ENCODE results near the gene EIF5A2.

Gene EIF5A2

DNA sequence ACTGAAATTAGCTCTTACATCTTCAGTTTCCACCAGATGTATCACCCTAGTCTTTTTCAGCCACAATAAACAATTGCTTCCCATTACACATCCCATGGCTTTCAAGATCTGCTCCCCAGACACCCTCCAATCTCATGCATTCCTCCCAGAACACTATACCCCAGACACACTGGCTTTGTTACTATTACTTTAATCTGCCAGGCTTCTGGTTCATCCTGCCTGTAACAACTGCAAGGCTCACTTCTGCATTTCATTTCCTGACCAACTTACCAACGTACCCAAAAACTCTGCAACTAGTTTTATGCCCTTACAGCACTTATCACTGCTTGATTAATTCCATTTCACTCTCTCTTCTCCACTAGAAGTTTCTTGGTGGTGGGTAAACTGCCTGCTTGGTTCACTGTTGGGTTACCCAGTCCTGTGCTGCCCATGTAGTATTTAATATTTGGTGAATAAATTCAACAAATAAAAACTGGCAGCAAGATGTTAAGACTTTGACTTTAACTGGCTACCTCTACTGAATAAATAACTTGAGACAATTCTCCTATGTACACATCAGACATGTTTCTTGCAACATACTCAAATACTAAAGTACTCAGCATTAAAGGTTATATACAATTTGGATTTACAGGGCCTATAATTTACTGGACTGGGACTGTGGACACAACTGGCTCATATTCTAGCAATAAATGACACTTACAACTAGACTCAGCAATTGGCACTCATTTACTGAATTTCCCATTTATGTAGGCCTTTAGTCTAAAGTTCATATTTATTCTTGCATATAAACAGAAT is 41.1 kb downstream of the EIF5A2 start:
- Histone ChIP-seq H3K27me3 (ENCODE audit: insufficient read depth, low read length, poor library complexity) (no peaks in the 10 kb centered on the region), H4K20me1 (ENCODE audit: insufficient read depth, low read length) (peaks cover 24% of the 10 kb centered on the region), H3K4me2 (ENCODE audit: insufficient read depth, low read length) (peak overlapping the region; percentile 75; the same call in 1 of the 2 replicates), H3K36me3 (ENCODE audit: insufficient read depth, low read length) (peaks cover 40% of the 10 kb centered on the region), H2AFZ (ENCODE audit: low read depth, low read length) (no peak overlapping the region), H3K4me1 (ENCODE audit: insufficient read depth, low read length) (peaks cover 32% of the 10 kb centered on the region), H3K9ac (ENCODE audit: low read depth, low read length) (no peak overlapping the region), H3K27ac (ENCODE audit: low read length) (no peak overlapping the region), H3K79me2 (ENCODE audit: insufficient read depth, low read length) (peaks cover 29% of the 10 kb centered on the region), H3K9me3 (ENCODE audit: insufficient read depth, low read length, severe bottlenecking) (no peaks in the 10 kb centered on the region), H3K4me3 (ENCODE audit: low read depth in 1 of 2, low read length in 2 of 2) (peak overlapping the region; percentile 75 to 77; a peak in 2 of 4 replicates)
- no peak for ATAC-seq (ENCODE audit: insufficient read depth, low read depth)
- TF ChIP-seq EZH2 (IDR thresholded peaks at IDR 0.05; ENCODE audit: borderline replicate concordance, low read depth, low read length, severe bottlenecking) (no peak), CTCF (IDR thresholded peaks at IDR 0.05; ENCODE audit: borderline replicate concordance, extremely low read depth, low read length, poor library complexity, severe bottlenecking) (no peak)
- no peak for DNase-seq

DNA sequence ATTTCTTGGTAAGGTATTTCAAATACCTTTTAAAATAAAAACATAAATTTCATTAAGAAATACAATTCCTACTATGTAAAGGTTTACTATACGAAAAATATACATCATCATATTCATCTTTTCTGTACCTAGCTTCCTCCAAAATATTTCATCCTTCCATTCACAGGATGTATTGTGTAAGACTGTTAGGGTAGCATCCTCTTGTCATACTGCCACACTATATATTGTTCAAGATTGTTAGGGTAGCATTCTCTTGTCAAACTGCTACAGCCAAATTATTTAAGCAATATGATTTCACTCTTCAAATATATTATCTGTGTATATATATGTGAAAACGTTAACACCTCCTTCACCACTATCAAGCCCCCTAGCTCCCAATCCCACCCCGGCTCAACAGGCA is 41.9 kb downstream of the EIF5A2 start:
- TF ChIP-seq EZH2 (IDR thresholded peaks at IDR 0.05; ENCODE audit: borderline replicate concordance, low read depth, low read length, severe bottlenecking) = no peak
- no peak for TF ChIP-seq CTCF (IDR thresholded peaks at IDR 0.05; ENCODE audit: borderline replicate concordance, extremely low read depth, low read length, poor library complexity, severe bottlenecking)
- H3K27me3 ChIP-seq (ENCODE audit: insufficient read depth, low read length, poor library complexity) = no peaks in the 10 kb centered on the region
- H3K27ac ChIP-seq (ENCODE audit: low read length) = no peak overlapping the region
- peaks cover 40% of the 10 kb centered on the region for H3K36me3 ChIP-seq (ENCODE audit: insufficient read depth, low read length)
- no peaks in the 10 kb centered on the region for H3K9me3 ChIP-seq (ENCODE audit: insufficient read depth, low read length, severe bottlenecking)
- no peak for ATAC-seq (ENCODE audit: insufficient read depth, low read depth)
- H3K4me3 ChIP-seq (ENCODE audit: low read depth in 1 of 2, low read length in 2 of 2) = no peak overlapping the region
- no peak overlapping the region for H3K4me2 ChIP-seq (ENCODE audit: insufficient read depth, low read length)
- peaks cover 24% of the 10 kb centered on the region for H4K20me1 ChIP-seq (ENCODE audit: insufficient read depth, low read length)
- H2AFZ ChIP-seq (ENCODE audit: low read depth, low read length) = no peak overlapping the region
- no peak for DNase-seq
- H3K79me2 ChIP-seq (ENCODE audit: insufficient read depth, low read length) = peaks cover 29% of the 10 kb centered on the region
- H3K4me1 ChIP-seq (ENCODE audit: insufficient read depth, low read length) = peaks cover 32% of the 10 kb centered on the region
- no peak overlapping the region for H3K9ac ChIP-seq (ENCODE audit: low read depth, low read length)

DNA sequence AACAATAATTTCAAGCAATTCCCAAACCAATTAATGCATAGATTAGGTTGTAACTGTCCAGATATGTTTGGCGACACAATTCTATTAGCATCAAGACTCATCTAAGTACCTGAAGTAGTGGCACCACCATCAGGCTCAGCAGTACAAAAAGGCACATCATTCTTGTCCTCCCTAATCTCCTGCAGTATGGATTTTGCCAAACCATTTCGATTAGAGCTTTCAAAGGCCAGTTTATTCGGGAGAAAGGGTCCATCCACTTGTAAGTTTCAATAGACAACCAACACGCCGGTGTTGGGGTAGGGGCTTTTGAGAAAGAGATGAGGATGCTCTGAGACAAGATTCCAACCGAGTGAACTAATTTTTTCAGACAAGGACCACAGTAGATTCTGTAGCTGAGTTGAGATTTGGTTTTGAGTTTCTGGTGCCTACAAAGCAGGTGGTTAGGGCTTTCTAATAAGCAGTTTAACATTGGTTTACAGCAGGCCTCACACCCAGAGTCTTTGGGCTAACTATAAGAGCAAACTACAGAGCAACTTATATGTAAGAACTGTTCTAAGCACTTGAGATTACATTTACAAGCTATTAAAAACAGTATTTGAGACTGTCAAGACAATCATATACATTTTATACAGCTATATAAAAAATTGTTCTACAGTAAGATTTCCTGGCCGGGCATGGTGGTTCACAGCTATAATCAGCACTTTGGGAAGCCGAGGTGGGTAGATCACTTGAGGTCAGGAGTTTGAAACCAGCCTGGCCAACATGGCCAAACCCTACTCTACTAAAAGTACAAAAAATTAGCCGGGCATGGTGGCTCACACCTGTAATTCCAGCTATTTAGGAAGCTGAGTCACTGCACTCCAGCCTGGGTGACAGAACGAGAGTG is 43.0 kb downstream of the EIF5A2 start:
- H2AFZ ChIP-seq (ENCODE audit: low read depth, low read length) = no peak overlapping the region
- H3K9ac ChIP-seq (ENCODE audit: low read depth, low read length) = no peak overlapping the region
- H3K79me2 ChIP-seq (ENCODE audit: insufficient read depth, low read length) = peaks cover 29% of the 10 kb centered on the region
- TF ChIP-seq CTCF (IDR thresholded peaks at IDR 0.05; ENCODE audit: borderline replicate concordance, extremely low read depth, low read length, poor library complexity, severe bottlenecking) = no peak
- no peak for TF ChIP-seq EZH2 (IDR thresholded peaks at IDR 0.05; ENCODE audit: borderline replicate concordance, low read depth, low read length, severe bottlenecking)
- H3K4me2 ChIP-seq (ENCODE audit: insufficient read depth, low read length) = no peak overlapping the region
- no peaks in the 10 kb centered on the region for H3K9me3 ChIP-seq (ENCODE audit: insufficient read depth, low read length, severe bottlenecking)
- ATAC-seq (ENCODE audit: insufficient read depth, low read depth) (no peak), DNase-seq (no peak)
- H3K4me1 ChIP-seq (ENCODE audit: insufficient read depth, low read length) = peaks cover 25% of the 10 kb centered on the region
- no peak overlapping the region for H3K27ac ChIP-seq (ENCODE audit: low read length)
- peaks cover 40% of the 10 kb centered on the region for H3K36me3 ChIP-seq (ENCODE audit: insufficient read depth, low read length)
- no peak overlapping the region for H3K4me3 ChIP-seq (ENCODE audit: low read depth in 1 of 2, low read length in 2 of 2)
- H4K20me1 ChIP-seq (ENCODE audit: insufficient read depth, low read length) = peaks cover 24% of the 10 kb centered on the region
- H3K27me3 ChIP-seq (ENCODE audit: insufficient read depth, low read length, poor library complexity) = no peaks in the 10 kb centered on the region

Data from DND-41 (cell line).